Cardiac muscle cell (in vitro differentiated cells and primary cell): ENCODE results near the gene PPP2R5D. TPM values are rescaled to one million over a fixed set of nuclear protein-coding genes. Genes with fewer than 3 reads are reported as not detected.

ENCODE experiments used
- DNase-seq, 2 donors: peaks; one replicate each; pipeline versions ENCODE4 v3.0.0 to v3.0.0-alpha.2; 2010 to 2017; ENCODE audit warnings: low read depth in 1 of 2, low spot score in 1 of 2
- H3K27ac ChIP-seq: fragments of 200-600 bp; sonication (generic); 2 replicates; pipeline ENCODE4 v1.5.1; 2016
- H3K27me3 ChIP-seq: fragments of 200-600 bp; sonication (generic); 2 replicates; pipeline ENCODE4 v1.6.0; 2016; ENCODE audit warnings: control low read depth
- H3K36me3 ChIP-seq: fragments of 200-600 bp; sonication (generic); 2 replicates; pipeline ENCODE4 v1.5.1; 2016; ENCODE audit warnings: control low read depth
- H3K4me1 ChIP-seq: fragments of 200-600 bp; sonication (generic); 2 replicates; pipeline ENCODE4 v1.8.1; 2017; ENCODE audit warnings: low read depth, mild to moderate bottlenecking, mixed run types
- H3K4me3 ChIP-seq: fragments of 200-600 bp; sonication (generic); 2 replicates; pipeline ENCODE4 v1.5.1; 2016; ENCODE audit warnings: mild to moderate bottlenecking
- H3K9me3 ChIP-seq: fragments of 200-600 bp; sonication (generic); 2 replicates; pipeline ENCODE4 v1.5.1; 2017; ENCODE audit warnings: low read depth, mild to moderate bottlenecking, control low read depth
- polyA plus RNA-seq: library from polyadenylated mRNA; unstranded; fragments of >200 nt; fragmentation: Nextera tagmentation; extraction: Ambion mirVana; gene quantifications from 2 replicates; pipeline ENCODE4 v1.2.1, GENCODE V29; 2016
- total RNA-seq: library from RNA; depleted of rRNA; stranded (reverse); fragments of >200 nt; gene quantifications from 2 replicates; pipeline ENCODE4 v1.2.3, GENCODE V29; 2016
- TF ChIP-seq, protein P1 (sequence below): IDR thresholded peaks from 2 replicates; pipeline ENCODE4 v1.5.1; 2012; ENCODE audit warnings: low read depth, mild to moderate bottlenecking, low read length

PPP2R5D gene
- total and polyA plus RNA-seq, 2 experiments from 2014 or later = 48.8 to 70.0 TPM

GRCh38 chr6:43026365-43026764, 42.0 kb downstream of the PPP2R5D start:
- no peaks in the 10 kb centered on the region for H3K4me1 ChIP-seq
- DNase-seq = no peak
- H3K27ac ChIP-seq = no peak overlapping the region
- H3K27me3 ChIP-seq = no peaks in the 10 kb centered on the region
- H3K36me3 ChIP-seq = peaks cover 46% of the 10 kb centered on the region
- no peaks in the 10 kb centered on the region for H3K9me3 ChIP-seq
- H3K4me3 ChIP-seq = no peak overlapping the region
- TF ChIP-seq, protein P1, sequence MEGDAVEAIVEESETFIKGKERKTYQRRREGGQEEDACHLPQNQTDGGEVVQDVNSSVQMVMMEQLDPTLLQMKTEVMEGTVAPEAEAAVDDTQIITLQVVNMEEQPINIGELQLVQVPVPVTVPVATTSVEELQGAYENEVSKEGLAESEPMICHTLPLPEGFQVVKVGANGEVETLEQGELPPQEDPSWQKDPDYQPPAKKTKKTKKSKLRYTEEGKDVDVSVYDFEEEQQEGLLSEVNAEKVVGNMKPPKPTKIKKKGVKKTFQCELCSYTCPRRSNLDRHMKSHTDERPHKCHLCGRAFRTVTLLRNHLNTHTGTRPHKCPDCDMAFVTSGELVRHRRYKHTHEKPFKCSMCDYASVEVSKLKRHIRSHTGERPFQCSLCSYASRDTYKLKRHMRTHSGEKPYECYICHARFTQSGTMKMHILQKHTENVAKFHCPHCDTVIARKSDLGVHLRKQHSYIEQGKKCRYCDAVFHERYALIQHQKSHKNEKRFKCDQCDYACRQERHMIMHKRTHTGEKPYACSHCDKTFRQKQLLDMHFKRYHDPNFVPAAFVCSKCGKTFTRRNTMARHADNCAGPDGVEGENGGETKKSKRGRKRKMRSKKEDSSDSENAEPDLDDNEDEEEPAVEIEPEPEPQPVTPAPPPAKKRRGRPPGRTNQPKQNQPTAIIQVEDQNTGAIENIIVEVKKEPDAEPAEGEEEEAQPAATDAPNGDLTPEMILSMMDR = no peak

DNA sequence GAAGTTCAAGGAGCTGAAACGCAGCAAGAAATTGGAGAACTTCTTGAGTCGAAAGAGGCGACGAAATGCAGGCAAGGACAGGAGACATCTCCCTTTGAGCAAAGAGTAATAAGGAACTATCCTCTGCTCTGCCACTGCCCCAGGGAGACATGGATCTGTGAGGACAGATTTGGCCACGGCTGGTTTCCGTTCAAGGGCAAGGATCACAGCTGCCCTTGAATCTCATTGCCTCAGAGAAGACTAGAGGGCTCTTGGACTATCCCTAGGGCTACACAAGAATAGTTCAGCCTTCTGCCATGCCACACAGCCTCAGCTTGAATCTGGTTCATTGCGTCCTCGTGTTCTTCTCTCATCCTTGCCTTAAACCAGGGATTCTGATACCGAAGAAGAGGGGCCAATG, 44.8 kb downstream of the PPP2R5D start:
- Histone ChIP-seq H3K36me3 (peaks cover 50% of the 10 kb centered on the region), H3K4me1 (no peaks in the 10 kb centered on the region), H3K27me3 (no peaks in the 10 kb centered on the region), H3K9me3 (no peaks in the 10 kb centered on the region), H3K27ac (no peak overlapping the region), H3K4me3 (no peak overlapping the region)
- DNase-seq = no peak
- TF ChIP-seq, protein P1 = no peak

GRCh38 chr6:43032326-43032725, 48.0 kb downstream of the PPP2R5D start:
- peaks cover 40% of the 10 kb centered on the region for H3K36me3 ChIP-seq

DNA sequence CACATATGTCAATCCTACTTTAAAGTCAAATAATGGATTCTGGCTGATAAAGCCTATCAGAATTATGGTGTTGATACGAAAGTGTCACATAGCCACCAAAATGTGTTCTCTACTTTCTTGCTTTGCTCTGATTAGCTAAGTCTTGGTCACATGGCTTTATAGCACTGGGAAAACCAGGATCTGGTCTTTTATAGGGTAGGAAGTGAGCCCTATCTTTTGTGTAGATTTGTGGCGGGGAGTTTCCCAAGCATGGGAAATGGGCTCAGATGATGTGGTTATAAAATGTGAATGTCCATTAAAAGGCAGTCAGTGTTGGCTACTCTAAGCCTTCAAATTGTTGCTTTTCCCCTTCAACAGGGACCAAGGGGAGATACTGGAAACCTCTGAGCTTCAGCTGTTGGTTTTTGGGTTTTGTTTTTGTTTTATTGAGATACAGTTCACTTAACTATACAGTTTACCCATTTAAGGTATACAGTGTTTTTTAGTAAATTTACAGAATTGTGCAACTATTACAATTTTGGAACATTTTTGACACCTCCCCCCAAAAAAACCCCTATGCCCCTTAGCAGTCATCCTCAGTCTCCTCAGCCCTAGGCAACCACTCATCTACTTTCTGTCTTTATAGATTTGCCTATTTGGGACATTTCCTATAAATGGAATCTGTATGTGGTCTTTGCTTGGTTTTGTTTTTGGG, 49.3 kb downstream of the PPP2R5D start:
- TF ChIP-seq, protein P1 = no peak
- H3K27ac ChIP-seq = no peak overlapping the region
- H3K4me3 ChIP-seq = no peak overlapping the region
- peaks cover 49% of the 10 kb centered on the region for H3K36me3 ChIP-seq
- DNase-seq = no peak
- no peaks in the 10 kb centered on the region for H3K27me3 ChIP-seq
- H3K4me1 ChIP-seq = no peaks in the 10 kb centered on the region
- no peaks in the 10 kb centered on the region for H3K9me3 ChIP-seq

More at GRCh38 chr6:43032326-43032725, 48.0 kb downstream of the PPP2R5D start:
- no peak overlapping the region for H3K27ac ChIP-seq
- no peaks in the 10 kb centered on the region for H3K27me3 ChIP-seq
- TF ChIP-seq, protein P1 = no peak
- no peak overlapping the region for H3K4me3 ChIP-seq
- no peaks in the 10 kb centered on the region for H3K9me3 ChIP-seq
- no peaks in the 10 kb centered on the region for H3K4me1 ChIP-seq
- DNase-seq = no peak

DNA sequence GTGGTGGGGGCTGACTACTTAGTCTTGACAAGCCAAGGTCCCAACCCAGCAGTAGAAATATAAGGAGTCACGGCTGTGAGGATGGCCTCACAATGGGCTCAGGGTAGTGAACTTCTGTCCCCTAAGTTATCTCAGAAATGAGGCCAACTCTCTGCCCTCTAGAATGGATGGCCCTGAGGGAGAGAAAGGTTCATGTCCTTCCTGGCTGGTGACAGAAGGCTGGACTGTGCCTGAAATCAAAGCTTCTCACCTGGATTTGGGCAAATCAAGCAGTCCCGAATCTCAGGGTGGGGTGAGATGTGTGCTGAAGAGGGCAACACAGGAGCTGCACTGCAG, 49.8 kb downstream of the PPP2R5D start:
- DNase-seq = no peak
- no peaks in the 10 kb centered on the region for H3K9me3 ChIP-seq
- H3K4me1 ChIP-seq = no peaks in the 10 kb centered on the region
- peaks cover 45% of the 10 kb centered on the region for H3K36me3 ChIP-seq
- H3K4me3 ChIP-seq = no peak overlapping the region
- H3K27me3 ChIP-seq = no peaks in the 10 kb centered on the region
- TF ChIP-seq, protein P1 = no peak
- no peak overlapping the region for H3K27ac ChIP-seq
